HG03139 (cell line): ENCODE results near the gene KLRC1.
"Not testable (repeated sequence)": the region's sequence is repeated elsewhere in the genome, so short reads cannot be mapped to it uniquely, and the experiment has no call there.

Experiments
- ATAC-seq: cut with Tn5 transposase; IDR thresholded peaks from one replicate; pipeline ENCODE4 v1.9.1; 2021; ENCODE audit not compliant: unreplicated experiment

The KLRC1 gene

GRCh38 chr12:10424260-10424899, 28.8 kb downstream of the KLRC1 start:
- ATAC-seq: not testable (repeated sequence)

GRCh38 chr12:10422159-10422558, 31.0 kb downstream of the KLRC1 start:
- ATAC-seq: not testable (repeated sequence)

GRCh38 chr12:10420334-10420733, 32.8 kb downstream of the KLRC1 start, which contains the start of gene KLRC3:
KLRC3 (minus strand) TSS chr12:10420595; CDS start chr12:10420550, 45 bp downstream.
- not testable (repeated sequence) for ATAC-seq

- ATAC-seq: no peak
Measured at GRCh38 chr12:10409392-10409791, 43.8 kb downstream of the KLRC1 start, which contains the start of gene KLRC4. KLRC4 (minus strand) TSS chr12:10409757; CDS start chr12:10409575, 182 bp downstream.

- ATAC-seq: no peak
Measured at GRCh38 chr12:10408842-10409241, 44.3 kb downstream of the KLRC1 start.

- no peak for ATAC-seq
Measured at GRCh38 chr12:10406725-10407124, 46.5 kb downstream of the KLRC1 start.

GRCh38 chr12:10405294-10405693, 47.9 kb downstream of the KLRC1 start:
- ATAC-seq: no peak

- ATAC-seq: no peak
Measured at GRCh38 chr12:10404798-10405197, 48.4 kb downstream of the KLRC1 start.

- no peak for ATAC-seq
Measured at GRCh38 chr12:10400829-10401228, 52.3 kb downstream of the KLRC1 start.

- no peak for ATAC-seq
Measured at GRCh38 chr12:10398168-10398567, 55.0 kb downstream of the KLRC1 start.

- no peak for ATAC-seq
Measured at GRCh38 chr12:10397296-10397695, 55.9 kb downstream of the KLRC1 start.

- ATAC-seq: not testable (repeated sequence)
Measured at GRCh38 chr12:10396176-10396575, 57.0 kb downstream of the KLRC1 start.
